ENCODE results near the gene SORCS2.

GRCh38 chr4:7698584-7698983 lies 506.2 kb downstream of the SORCS2 start:
- TF ChIP-seq CTCF (conservative IDR thresholded peaks at IDR 0.05; ENCODE audit: low read depth, low read length) (no peak; the same call in 1 of the 2 replicates), EZH2 (IDR thresholded peaks at IDR 0.05; ENCODE audit: borderline replicate concordance, low read depth, low read length, poor library complexity, severe bottlenecking) (no peak)

Data from A673 (cell line).